Measurements from ENCODE around the gene ATP6AP1. TPM values are rescaled to one million over a fixed set of nuclear protein-coding genes. Genes with fewer than 3 reads are reported as not detected.

Gene ATP6AP1
- total and polyA plus RNA-seq, 9 of the 15 experiments (the other 6 are each of a cell fraction or from before 2014, with no cell fraction given), result 8.3 to 90.5 (median 52.9) TPM

- TF ChIP-seq E2F5 (CRISPR knock-in tag; IDR thresholded peaks at IDR 0.05) (no peak), AFF4 (CRISPR knock-in tag; IDR thresholded peaks at IDR 0.05) (peak; percentile 92)
Measured at GRCh38 chrX:154398668-154399526, 29.6 kb upstream of the ATP6AP1 start (continued).

Data from K562 (cell line).